ENCODE measurements around the gene RHBDF2. TPM values are rescaled to one million over a fixed set of nuclear protein-coding genes. Genes with fewer than 3 reads are reported as not detected.

Gene RHBDF2
- total RNA-seq, 1 experiment from 2014 or later: 33.0 TPM

DNA sequence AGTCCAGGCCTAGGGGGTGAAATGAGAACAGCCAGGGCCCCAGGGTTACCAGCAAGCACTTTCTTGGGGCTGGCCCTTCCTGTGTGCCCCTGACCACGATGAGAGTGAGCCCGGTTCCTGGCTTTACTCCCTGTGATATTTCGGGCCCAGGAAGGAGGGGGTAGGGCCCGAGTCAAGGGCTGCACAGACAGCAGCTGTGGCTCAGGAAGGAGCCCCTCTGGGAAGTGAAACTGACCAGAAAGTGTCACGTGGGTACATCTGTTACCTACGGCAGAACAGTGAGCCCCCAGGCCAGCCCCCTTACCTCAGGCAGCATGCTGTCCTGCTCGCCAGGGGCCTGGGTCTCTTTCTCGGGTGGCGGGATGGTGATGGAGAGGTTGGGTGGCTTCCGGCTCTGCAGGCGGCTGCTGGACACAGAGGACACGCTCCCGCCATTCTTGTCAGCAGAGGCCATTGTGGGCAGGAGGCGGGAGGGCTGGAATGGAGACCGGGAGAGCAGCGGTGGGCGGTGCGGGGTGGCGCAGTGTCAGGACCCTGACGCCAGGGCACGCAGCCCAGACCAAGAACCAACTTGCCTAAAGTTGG is 20.1 kb downstream of the RHBDF2 start (continued):
- TF ChIP-seq NR1H2 (CRISPR knock-in tag; IDR thresholded peaks at IDR 0.05): no peak
- TF ChIP-seq, protein P1, sequence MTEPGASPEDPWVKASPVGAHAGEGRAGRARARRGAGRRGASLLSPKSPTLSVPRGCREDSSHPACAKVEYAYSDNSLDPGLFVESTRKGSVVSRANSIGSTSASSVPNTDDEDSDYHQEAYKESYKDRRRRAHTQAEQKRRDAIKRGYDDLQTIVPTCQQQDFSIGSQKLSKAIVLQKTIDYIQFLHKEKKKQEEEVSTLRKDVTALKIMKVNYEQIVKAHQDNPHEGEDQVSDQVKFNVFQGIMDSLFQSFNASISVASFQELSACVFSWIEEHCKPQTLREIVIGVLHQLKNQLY (CRISPR knock-in tag; IDR thresholded peaks at IDR 0.05): no peak
- no peak for TF ChIP-seq IRF2 (CRISPR knock-in tag; IDR thresholded peaks at IDR 0.05; ENCODE audit: borderline replicate concordance, low read depth)
- TF ChIP-seq FOXJ3 (CRISPR knock-in tag; IDR thresholded peaks at IDR 0.05; ENCODE audit: borderline replicate concordance): no peak

DNA sequence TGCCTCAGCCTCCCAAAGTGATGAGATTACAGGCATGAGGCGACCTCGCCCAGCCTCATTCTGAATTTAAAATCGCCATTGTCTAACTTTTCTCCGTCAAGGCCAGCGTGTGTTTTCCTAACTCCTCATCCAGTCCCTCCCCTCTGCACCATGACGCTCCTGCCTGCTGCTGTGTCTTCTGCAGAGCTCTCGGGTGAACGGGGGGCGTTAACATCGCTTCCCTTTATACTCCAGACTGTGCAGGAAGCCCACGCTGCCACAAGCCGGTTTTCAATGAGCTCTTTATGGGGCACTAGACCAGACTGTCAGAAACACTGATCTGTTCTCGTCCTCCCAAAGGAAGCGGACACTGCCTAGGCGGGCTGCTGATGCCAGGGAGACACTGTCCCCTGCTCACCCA is 20.6 kb downstream of the RHBDF2 start:
- Mint-ChIP-seq H3K9me3 (no peaks in the 10 kb centered on the region), H3K4me3 (no peak overlapping the region), H3K36me3 (no peaks in the 10 kb centered on the region), H3K27me3 (ENCODE audit: low read depth) (no peaks in the 10 kb centered on the region), H3K4me1 (no peaks in the 10 kb centered on the region), H3K27ac (peak overlapping the region; percentile 86; the same call in 1 of the 2 replicates)
- CTCF ChIA-PET: interaction anchor here (1.4 kb wide), 1 partner anchor 42 kb away, joined by 4 read pairs; no protein-coding TSS in a partner anchor
- DNase-seq (ENCODE audit: low spot score) (no peak), ATAC-seq (no peak)
- POLR2A ChIA-PET: no interaction called here
- TF ChIP-seq, protein P2, sequence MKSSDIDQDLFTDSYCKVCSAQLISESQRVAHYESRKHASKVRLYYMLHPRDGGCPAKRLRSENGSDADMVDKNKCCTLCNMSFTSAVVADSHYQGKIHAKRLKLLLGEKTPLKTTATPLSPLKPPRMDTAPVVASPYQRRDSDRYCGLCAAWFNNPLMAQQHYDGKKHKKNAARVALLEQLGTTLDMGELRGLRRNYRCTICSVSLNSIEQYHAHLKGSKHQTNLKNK (CRISPR knock-in tag; IDR thresholded peaks at IDR 0.05): no peak
- TF ChIP-seq JAZF1 (CRISPR knock-in tag; IDR thresholded peaks at IDR 0.05) (no peak), ELF4 (CRISPR knock-in tag; IDR thresholded peaks at IDR 0.05; ENCODE audit: low read depth) (no peak), NR3C1 (CRISPR knock-in tag; conservative IDR thresholded peaks at IDR 0.05; ENCODE audit: low read depth) (no peak), TP53 (CRISPR knock-in tag; IDR thresholded peaks at IDR 0.05) (no peak), CREB1 (CRISPR knock-in tag; IDR thresholded peaks at IDR 0.05) (no peak), SOX15 (CRISPR knock-in tag; IDR thresholded peaks at IDR 0.05) (no peak)

DNA sequence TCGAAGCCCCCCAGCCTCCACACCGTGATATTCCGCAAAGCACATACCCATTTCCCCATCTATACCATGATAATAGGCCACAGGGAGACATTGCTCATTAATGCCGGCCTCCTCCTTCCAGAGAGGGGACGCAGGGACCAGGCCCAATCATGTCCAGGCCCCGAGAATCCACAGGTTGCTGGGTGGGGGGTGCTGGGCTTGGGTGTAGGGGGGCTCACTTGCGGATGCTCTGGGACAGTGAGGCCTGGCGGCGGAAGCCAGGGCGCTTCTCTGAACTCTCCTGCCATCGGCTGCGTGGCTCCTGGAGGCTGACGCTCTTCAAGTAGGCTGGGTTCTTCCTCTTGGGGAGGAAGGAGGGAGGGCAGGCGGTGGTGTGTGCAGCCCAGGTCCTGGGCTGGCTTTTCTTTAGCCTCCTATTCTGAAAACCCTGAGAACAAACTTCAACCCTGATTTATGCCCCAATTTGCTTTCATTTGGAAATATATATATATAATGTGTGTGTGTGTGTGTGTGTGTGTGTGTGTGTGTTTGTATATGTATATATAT is 21.6 kb downstream of the RHBDF2 start:
- POLR2A ChIA-PET: no interaction called here
- no peaks in the 10 kb centered on the region for H3K4me1 Mint-ChIP-seq
- H3K9me3 Mint-ChIP-seq: no peaks in the 10 kb centered on the region
- DNase-seq (ENCODE audit: low spot score) (no peak), ATAC-seq (no peak)
- no peak overlapping the region for H3K27ac Mint-ChIP-seq
- no peaks in the 10 kb centered on the region for H3K36me3 Mint-ChIP-seq
- CTCF ChIA-PET: interaction anchor here (0.6 to 1.4 kb wide), 2 partner anchors 43 to 298 kb away, joined by 3 to 4 read pairs; no protein-coding TSS in a partner anchor
- TF ChIP-seq, protein P3, sequence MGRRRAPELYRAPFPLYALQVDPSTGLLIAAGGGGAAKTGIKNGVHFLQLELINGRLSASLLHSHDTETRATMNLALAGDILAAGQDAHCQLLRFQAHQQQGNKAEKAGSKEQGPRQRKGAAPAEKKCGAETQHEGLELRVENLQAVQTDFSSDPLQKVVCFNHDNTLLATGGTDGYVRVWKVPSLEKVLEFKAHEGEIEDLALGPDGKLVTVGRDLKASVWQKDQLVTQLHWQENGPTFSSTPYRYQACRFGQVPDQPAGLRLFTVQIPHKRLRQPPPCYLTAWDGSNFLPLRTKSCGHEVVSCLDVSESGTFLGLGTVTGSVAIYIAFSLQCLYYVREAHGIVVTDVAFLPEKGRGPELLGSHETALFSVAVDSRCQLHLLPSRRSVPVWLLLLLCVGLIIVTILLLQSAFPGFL (CRISPR knock-in tag; IDR thresholded peaks at IDR 0.05; ENCODE audit: borderline replicate concordance): no peak
- TF ChIP-seq, protein P4, sequence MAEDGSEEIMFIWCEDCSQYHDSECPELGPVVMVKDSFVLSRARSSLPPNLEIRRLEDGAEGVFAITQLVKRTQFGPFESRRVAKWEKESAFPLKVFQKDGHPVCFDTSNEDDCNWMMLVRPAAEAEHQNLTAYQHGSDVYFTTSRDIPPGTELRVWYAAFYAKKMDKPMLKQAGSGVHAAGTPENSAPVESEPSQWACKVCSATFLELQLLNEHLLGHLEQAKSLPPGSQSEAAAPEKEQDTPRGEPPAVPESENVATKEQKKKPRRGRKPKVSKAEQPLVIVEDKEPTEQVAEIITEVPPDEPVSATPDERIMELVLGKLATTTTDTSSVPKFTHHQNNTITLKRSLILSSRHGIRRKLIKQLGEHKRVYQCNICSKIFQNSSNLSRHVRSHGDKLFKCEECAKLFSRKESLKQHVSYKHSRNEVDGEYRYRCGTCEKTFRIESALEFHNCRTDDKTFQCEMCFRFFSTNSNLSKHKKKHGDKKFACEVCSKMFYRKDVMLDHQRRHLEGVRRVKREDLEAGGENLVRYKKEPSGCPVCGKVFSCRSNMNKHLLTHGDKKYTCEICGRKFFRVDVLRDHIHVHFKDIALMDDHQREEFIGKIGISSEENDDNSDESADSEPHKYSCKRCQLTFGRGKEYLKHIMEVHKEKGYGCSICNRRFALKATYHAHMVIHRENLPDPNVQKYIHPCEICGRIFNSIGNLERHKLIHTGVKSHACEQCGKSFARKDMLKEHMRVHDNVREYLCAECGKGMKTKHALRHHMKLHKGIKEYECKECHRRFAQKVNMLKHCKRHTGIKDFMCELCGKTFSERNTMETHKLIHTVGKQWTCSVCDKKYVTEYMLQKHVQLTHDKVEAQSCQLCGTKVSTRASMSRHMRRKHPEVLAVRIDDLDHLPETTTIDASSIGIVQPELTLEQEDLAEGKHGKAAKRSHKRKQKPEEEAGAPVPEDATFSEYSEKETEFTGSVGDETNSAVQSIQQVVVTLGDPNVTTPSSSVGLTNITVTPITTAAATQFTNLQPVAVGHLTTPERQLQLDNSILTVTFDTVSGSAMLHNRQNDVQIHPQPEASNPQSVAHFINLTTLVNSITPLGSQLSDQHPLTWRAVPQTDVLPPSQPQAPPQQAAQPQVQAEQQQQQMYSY (CRISPR knock-in tag; IDR thresholded peaks at IDR 0.05): no peak
- TF ChIP-seq ZNF121 (CRISPR knock-in tag; IDR thresholded peaks at IDR 0.05): no peak
- TF ChIP-seq, protein P5, sequence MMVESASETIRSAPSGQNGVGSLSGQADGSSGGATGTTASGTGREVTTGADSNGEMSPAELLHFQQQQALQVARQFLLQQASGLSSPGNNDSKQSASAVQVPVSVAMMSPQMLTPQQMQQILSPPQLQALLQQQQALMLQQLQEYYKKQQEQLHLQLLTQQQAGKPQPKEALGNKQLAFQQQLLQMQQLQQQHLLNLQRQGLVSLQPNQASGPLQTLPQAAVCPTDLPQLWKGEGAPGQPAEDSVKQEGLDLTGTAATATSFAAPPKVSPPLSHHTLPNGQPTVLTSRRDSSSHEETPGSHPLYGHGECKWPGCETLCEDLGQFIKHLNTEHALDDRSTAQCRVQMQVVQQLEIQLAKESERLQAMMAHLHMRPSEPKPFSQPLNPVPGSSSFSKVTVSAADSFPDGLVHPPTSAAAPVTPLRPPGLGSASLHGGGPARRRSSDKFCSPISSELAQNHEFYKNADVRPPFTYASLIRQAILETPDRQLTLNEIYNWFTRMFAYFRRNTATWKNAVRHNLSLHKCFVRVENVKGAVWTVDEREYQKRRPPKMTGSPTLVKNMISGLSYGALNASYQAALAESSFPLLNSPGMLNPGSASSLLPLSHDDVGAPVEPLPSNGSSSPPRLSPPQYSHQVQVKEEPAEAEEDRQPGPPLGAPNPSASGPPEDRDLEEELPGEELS (CRISPR knock-in tag; IDR thresholded peaks at IDR 0.05): no peak
- no peaks in the 10 kb centered on the region for H3K27me3 Mint-ChIP-seq (ENCODE audit: low read depth)
- no peak overlapping the region for H3K4me3 Mint-ChIP-seq

Data from WTC11 (cell line).